HepG2 (cell line): Measurements from ENCODE around the gene TOR2A.

Source experiments
- MLX ChIP-seq: IDR thresholded peaks from 2 replicates; pipeline ENCODE4 v1.6.1; 2016
- MXI1 ChIP-seq: IDR thresholded peaks from 3 replicates; pipeline ENCODE4 v1.6.1; 2012; ENCODE audit warnings: low read depth, low read length, inconsistent platforms, borderline replicate concordance
- PCBP1 ChIP-seq: fragments of 200-400 bp; formaldehyde crosslinking; IDR thresholded peaks from 2 replicates; pipeline ENCODE4 v1.6.1; 2017; ENCODE audit warnings: mild to moderate bottlenecking, low read depth, low read length, borderline replicate concordance
- ZFP36L1 ChIP-seq: sonication (generic); formaldehyde crosslinking; IDR thresholded peaks from 2 replicates; pipeline ENCODE4 v1.8.0; 2022; ENCODE audit warnings: mild to moderate bottlenecking, missing genetic modification reagents, moderate library complexity
- ZNF292 ChIP-seq: sonication (generic); formaldehyde crosslinking; IDR thresholded peaks from 2 replicates; pipeline ENCODE4 v1.8.1; 2022; ENCODE audit warnings: mild to moderate bottlenecking, low read depth, missing genetic modification reagents, borderline replicate concordance
- ZNF772 ChIP-seq: sonication (generic); formaldehyde crosslinking; IDR thresholded peaks from 2 replicates; pipeline ENCODE4 v1.5.0; 2020; ENCODE audit warnings: mild to moderate bottlenecking, missing genetic modification reagents

GRCh38 chr9:127682351-127683136, 52.5 kb downstream of the TOR2A start:
- TF ChIP-seq MXI1: no peak
- TF ChIP-seq PCBP1: no peak
- TF ChIP-seq MLX (CRISPR knock-in tag): no peak
- TF ChIP-seq ZFP36L1 (CRISPR knock-in tag): no peak
- no peak for TF ChIP-seq ZNF772
- TF ChIP-seq ZNF292: no peak
